ENCODE measurements around the gene EMC8. TPM values are rescaled to one million over a fixed set of nuclear protein-coding genes. Genes with fewer than 3 reads are reported as not detected.

The EMC8 gene
- total and polyA plus RNA-seq, 2 donors from 2014 or later = 20.9 to 24.7 TPM

GRCh38 chr16:85828166-85828565, 28.8 kb upstream of the EMC8 start:
- TF ChIP-seq CTCF (IDR thresholded peaks at IDR 0.05; ENCODE audit: borderline replicate concordance, extremely low read depth, insufficient read depth) = no peak
- Histone ChIP-seq H3K9me3 (ENCODE audit: control insufficient read depth in 2 of 3, insufficient read depth in 1 of 3, low read length in 3 of 3) (peaks cover 0 to 2% (median 0%) of the 10 kb centered on the region in 3 donors), H3K9ac (ENCODE audit: low read length in 3 of 3) (no peak overlapping the region), H3K27ac (ENCODE audit: low read depth in 2 of 2, low read length in 2 of 2) (no peak overlapping the region), H3K4me1 (ENCODE audit: control insufficient read depth in 2 of 3, insufficient read depth in 2 of 3, low read depth in 1 of 3, low read length in 3 of 3) (no peaks in the 10 kb centered on the region), H3K36me3 (ENCODE audit: control insufficient read depth in 2 of 3, insufficient read depth in 3 of 3, low read length in 3 of 3) (no peaks in the 10 kb centered on the region), H3K27me3 (ENCODE audit: control insufficient read depth, insufficient read depth, low read length) (peaks cover 2% of the 10 kb centered on the region), H3K4me3 (ENCODE audit: low read length in 3 of 3) (no peak overlapping the region)
- intact Hi-C loops (cut with DNase I) = loop anchor here (10.0 kb wide), 1 partner anchor 187 kb away; no protein-coding TSS in a partner anchor
- DNase-seq = peak in 1 of 5 donors; percentile 54
- FAIRE-seq = no peak

GRCh38 chr16:85826686-85827247, 27.4 kb upstream of the EMC8 start:
- H3K4me1 ChIP-seq (ENCODE audit: control insufficient read depth in 2 of 3, insufficient read depth in 2 of 3, low read depth in 1 of 3, low read length in 3 of 3) = no peaks in the 10 kb centered on the region
- H3K9ac ChIP-seq (ENCODE audit: low read length in 3 of 3) = no peak overlapping the region
- no peak overlapping the region for H3K4me3 ChIP-seq (ENCODE audit: low read length in 3 of 3)
- intact Hi-C loops (cut with DNase I) = loop anchor here (10.0 kb wide), 1 partner anchor 188 kb away; no protein-coding TSS in a partner anchor
- H3K27me3 ChIP-seq (ENCODE audit: control insufficient read depth, insufficient read depth, low read length) = no peaks in the 10 kb centered on the region
- DNase-seq (peak in 1 of 5 donors; percentile 30), FAIRE-seq (no peak)
- no peak for TF ChIP-seq CTCF (IDR thresholded peaks at IDR 0.05; ENCODE audit: borderline replicate concordance, extremely low read depth, insufficient read depth)
- H3K9me3 ChIP-seq (ENCODE audit: control insufficient read depth in 2 of 3, insufficient read depth in 1 of 3, low read length in 3 of 3) = peaks cover 0 to 2% (median 0%) of the 10 kb centered on the region in 3 donors
- H3K27ac ChIP-seq (ENCODE audit: low read depth in 2 of 2, low read length in 2 of 2) = no peak overlapping the region
- H3K36me3 ChIP-seq (ENCODE audit: control insufficient read depth in 2 of 3, insufficient read depth in 3 of 3, low read length in 3 of 3) = no peaks in the 10 kb centered on the region

GRCh38 chr16:85825326-85825725, 26.0 kb upstream of the EMC8 start:
- peak in 1 of 5 donors; percentile 26 for DNase-seq
- FAIRE-seq = no peak
- intact Hi-C loops (cut with DNase I) = loop anchor here (10.0 kb wide), 1 partner anchor 189 kb away; no protein-coding TSS in a partner anchor

More at GRCh38 chr16:85825326-85825725, 26.0 kb upstream of the EMC8 start:
- no peak for TF ChIP-seq CTCF (IDR thresholded peaks at IDR 0.05; ENCODE audit: borderline replicate concordance, extremely low read depth, insufficient read depth)
- no peak overlapping the region for H3K4me3 ChIP-seq (ENCODE audit: low read length in 3 of 3)
- no peaks in the 10 kb centered on the region for H3K36me3 ChIP-seq (ENCODE audit: control insufficient read depth in 2 of 3, insufficient read depth in 3 of 3, low read length in 3 of 3)
- peaks cover 0 to 2% (median 0%) of the 10 kb centered on the region in 3 donors for H3K9me3 ChIP-seq (ENCODE audit: control insufficient read depth in 2 of 3, insufficient read depth in 1 of 3, low read length in 3 of 3)
- peaks cover 1% of the 10 kb centered on the region for H3K27me3 ChIP-seq (ENCODE audit: control insufficient read depth, insufficient read depth, low read length)
- no peak overlapping the region for H3K27ac ChIP-seq (ENCODE audit: low read depth in 2 of 2, low read length in 2 of 2)
- no peaks in the 10 kb centered on the region for H3K4me1 ChIP-seq (ENCODE audit: control insufficient read depth in 2 of 3, insufficient read depth in 2 of 3, low read depth in 1 of 3, low read length in 3 of 3)
- H3K9ac ChIP-seq (ENCODE audit: low read length in 3 of 3) = no peak overlapping the region

All from kidney (tissue), 14 donors.